Measurements from ENCODE around the gene PTDSS2. TPM values are rescaled to one million over a fixed set of nuclear protein-coding genes. Genes with fewer than 3 reads are reported as not detected.

The PTDSS2 gene
- total and polyA plus RNA-seq, 2 donors (not counting 1 experiment from before 2014, with no cell fraction given): 22.1 to 29.0 TPM

GRCh38 chr11:537622-538430 is 87.7 kb downstream of the PTDSS2 start:
- Histone ChIP-seq H3K79me2 (ENCODE audit: control insufficient read depth, insufficient read depth, low read length) (peaks cover 47% of the 10 kb centered on the region), H2AFZ (ENCODE audit: insufficient read depth, low read depth, low read length, poor library complexity, severe bottlenecking) (peak overlapping the region; percentile 79), H3K4me1 (ENCODE audit: control insufficient read depth in 2 of 2, insufficient read depth in 2 of 2, low read length in 2 of 2) (peaks cover 17 to 35% of the 10 kb centered on the region in 2 donors), H3K4me3 (ENCODE audit: control extremely low read depth in 1 of 5, extremely low read depth in 1 of 5, insufficient read depth in 1 of 5, low read depth in 2 of 5, low read length in 4 of 5) (peak overlapping the region in 4 of 5 experiments; percentile 68 to 80 (median 72)), H3K36me3 (replicated peaks in 1 of 2; ENCODE audit: control extremely low read depth in 1 of 2, control insufficient read depth in 1 of 2, extremely low read depth in 1 of 2, insufficient read depth in 2 of 2, low read length in 1 of 2) (peaks cover 0 to 11% of the 10 kb centered on the region in 2 experiments), H3K27ac (ENCODE audit: low read length in 2 of 2) (peak overlapping the region; percentile 99), H3K27me3 (replicated peaks in 1 of 4; ENCODE audit: control extremely low read depth in 1 of 4, control insufficient read depth in 3 of 4, insufficient read depth in 4 of 4, low read length in 3 of 4) (no peaks in the 10 kb centered on the region), H4K20me1 (ENCODE audit: control insufficient read depth, insufficient read depth, low read length, poor library complexity, severe bottlenecking) (peaks cover 18% of the 10 kb centered on the region), H3K4me2 (replicated peaks; ENCODE audit: low read depth, low read length, poor library complexity, severe bottlenecking) (peak overlapping the region; percentile 99), H3K9me3 (ENCODE audit: control extremely low read depth in 1 of 3, control insufficient read depth in 2 of 3, insufficient read depth in 1 of 3, low read length in 2 of 3) (no peaks in the 10 kb centered on the region), H3K9ac (ENCODE audit: low read length) (peak overlapping the region; percentile 86)
- Mint-ChIP-seq H3K4me1 (peaks cover 22% of the 10 kb centered on the region), H3K9me3 (ENCODE audit: insufficient read depth) (no peaks in the 10 kb centered on the region), H3K27me3 (no peaks in the 10 kb centered on the region), H3K27ac (peak overlapping the region; percentile 99), H3K4me3 (peak overlapping the region; percentile 97)
- CTCF ChIA-PET: interaction anchor here (1.1 to 1.6 kb wide), 4 partner anchors 17 to 188 kb away, joined by 3 to 6 read pairs (median 4); no protein-coding TSS in a partner anchor
- 31% methylated on average over 18 of the region's 19 CpGs for WGBS (ENCODE audit: insufficient coverage)
- POLR2A ChIA-PET: interaction anchor here (0.7 to 3.0 kb wide), 9 partner anchors 22 to 331 kb away, joined by 3 to 26 read pairs (median 11); partner anchors contain the start of genes BET1L, DEAF1, IRF7 and LMNTD2
- TF ChIP-seq EZH2 (IDR thresholded peaks at IDR 0.05; ENCODE audit: borderline replicate concordance, insufficient read depth, low read depth, low read length, poor library complexity, severe bottlenecking): no peak
- no peak for TF ChIP-seq CTCF (IDR thresholded peaks at IDR 0.05)
- DNase-seq: no peak
- ATAC-seq (ENCODE audit: low read depth): no peak
- intact Hi-C loops (cut with micrococcal nuclease): loop anchor here (1.0 to 5.0 kb wide), 10 partner anchors 20 to 769 kb away; partner anchors contain the start of genes BET1L, DEAF1, LMNTD2 and PHRF1

Data from B cell (primary cell).